ENCODE data around the gene ETV6.
"Not testable (repeated sequence)": the region's sequence is repeated elsewhere in the genome, so short reads cannot be mapped to it uniquely, and the experiment has no call there.

ETV6 gene

GRCh38 chr12:11672256-11673191 lies 23.1 kb downstream of the ETV6 start:
- no peak for DNase-seq

DNA sequence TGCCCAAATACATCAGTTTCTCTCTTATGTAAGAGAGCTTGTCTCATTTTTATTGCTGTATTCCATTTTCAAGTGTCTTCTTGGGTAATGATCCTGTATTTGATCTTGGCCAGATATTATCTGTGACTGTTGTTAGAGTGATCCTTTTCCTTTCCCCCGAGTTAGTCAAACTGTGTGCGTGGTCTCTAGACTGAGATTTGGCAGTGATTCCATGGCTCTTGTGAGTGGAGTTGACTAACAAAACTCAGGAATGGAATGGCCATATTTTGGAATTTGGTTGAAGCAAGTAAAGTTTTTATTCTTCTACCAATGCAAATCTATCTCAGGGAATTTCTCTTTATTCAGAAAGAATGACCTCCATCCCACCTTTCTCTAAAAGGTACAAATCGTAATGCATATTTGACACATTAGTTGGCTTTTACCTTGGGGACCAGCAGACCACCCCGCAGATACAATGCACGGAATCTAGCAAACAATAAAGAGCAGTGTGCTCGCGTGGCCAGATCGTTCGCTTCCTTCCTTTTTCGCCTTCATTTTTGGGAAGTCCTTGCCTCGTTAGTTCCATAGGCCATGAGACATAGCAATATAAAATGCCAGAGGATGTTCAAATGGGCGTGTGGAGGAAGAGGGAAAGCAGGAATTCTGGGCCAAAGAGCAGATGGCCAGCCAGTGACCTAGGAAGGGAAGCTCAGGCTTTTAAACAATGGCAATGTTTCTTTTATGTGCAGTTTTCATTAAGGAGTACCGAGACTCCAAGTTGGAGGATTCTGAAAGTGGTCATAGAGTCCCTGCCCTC lies 24.4 kb downstream of the ETV6 start:
- no peak for DNase-seq

GRCh38 chr12:11674894-11675390 lies 25.5 kb downstream of the ETV6 start:
- DNase-seq, result no peak

GRCh38 chr12:11676052-11676451 lies 26.6 kb downstream of the ETV6 start:
- no peak for DNase-seq

DNA sequence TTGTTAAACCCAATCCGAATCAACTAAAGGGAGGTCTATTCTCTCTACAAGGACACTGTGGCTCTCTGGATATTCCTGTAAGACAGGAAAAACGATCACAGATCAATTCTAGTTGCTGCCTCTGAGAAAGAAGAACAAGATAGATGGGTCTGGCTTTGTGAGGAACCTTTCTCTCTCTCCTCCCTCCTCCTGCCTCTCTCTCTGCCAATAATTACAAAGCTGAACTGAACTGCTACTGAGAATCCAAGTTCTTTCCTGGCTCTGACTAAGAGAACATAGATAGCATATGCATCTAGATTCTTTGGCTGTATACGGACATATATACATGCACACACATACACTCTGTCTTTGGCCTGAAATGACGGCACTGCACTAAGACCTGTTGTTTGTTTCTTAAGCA lies 27.6 kb downstream of the ETV6 start:
- no peak for DNase-seq

GRCh38 chr12:11677752-11678151 lies 28.3 kb downstream of the ETV6 start:
- DNase-seq, result no peak

DNA sequence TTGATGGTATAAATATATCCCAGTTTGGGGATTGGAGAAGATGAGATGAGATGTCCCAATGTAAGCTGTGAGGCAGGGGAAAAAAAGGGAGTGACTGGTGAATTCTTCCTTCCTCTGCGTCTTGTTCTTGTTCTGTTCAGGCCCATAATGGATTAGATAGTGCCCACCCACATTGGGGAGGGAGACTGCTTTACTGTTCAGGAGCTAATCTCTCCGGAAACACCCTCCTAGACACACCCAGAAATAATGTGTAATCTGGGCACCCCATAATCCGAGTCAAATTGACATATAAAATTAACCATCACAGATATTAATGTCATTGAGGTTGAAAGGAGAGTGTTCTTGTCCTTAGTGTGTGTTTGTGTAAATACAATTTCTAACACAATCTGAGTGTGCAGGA lies 29.3 kb downstream of the ETV6 start:
- DNase-seq, result no peak

DNA sequence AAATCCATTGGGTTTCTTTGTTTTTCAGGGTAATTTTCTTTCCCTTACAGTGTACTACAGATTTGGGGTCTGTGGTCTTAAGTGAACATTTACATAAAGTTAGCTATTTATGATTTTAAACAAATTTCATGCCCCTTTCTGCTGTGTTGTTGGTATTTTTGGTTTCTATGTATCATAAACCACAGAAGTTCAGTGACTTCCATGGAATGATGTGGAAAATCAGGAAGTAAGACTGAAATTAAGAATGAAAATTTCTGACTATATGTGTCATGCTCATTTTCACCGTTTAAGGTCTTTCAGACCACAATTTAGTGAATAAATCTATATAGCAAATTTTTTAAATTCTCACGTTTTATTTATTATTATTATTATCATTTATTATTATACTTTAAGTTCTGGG lies 31.7 kb downstream of the ETV6 start:
- no peak for DNase-seq

DNA sequence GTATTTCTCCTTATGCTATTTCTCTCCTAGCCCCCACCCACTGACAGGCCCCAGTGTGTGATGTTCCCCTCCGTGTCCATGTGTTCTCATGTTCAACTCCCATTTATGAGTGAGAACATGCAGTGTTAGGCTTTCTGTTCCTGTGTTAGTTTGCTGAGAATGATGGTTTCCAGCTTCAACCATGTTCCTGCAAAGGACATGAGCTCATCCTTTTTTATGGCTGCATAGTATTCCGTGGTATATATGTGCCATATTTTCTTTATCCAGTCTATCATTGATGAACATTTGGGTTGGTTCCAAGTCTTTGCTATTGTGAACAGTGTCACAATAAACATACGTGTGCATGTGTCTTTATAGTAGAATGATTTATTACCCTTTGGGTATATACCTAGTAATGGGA lies 32.2 kb downstream of the ETV6 start:
- not testable (repeated sequence) for DNase-seq

GRCh38 chr12:11684393-11684792 lies 34.9 kb downstream of the ETV6 start:
- DNase-seq, result no peak

- DNase-seq, result no peak
These were observed 35.3 kb downstream of the ETV6 start for GRCh38 chr12:11684811-11685210.

GRCh38 chr12:11685316-11685715 lies 35.8 kb downstream of the ETV6 start:
- DNase-seq, result no peak

GRCh38 chr12:11685716-11686115 lies 36.2 kb downstream of the ETV6 start:
- DNase-seq, result no peak

DNA sequence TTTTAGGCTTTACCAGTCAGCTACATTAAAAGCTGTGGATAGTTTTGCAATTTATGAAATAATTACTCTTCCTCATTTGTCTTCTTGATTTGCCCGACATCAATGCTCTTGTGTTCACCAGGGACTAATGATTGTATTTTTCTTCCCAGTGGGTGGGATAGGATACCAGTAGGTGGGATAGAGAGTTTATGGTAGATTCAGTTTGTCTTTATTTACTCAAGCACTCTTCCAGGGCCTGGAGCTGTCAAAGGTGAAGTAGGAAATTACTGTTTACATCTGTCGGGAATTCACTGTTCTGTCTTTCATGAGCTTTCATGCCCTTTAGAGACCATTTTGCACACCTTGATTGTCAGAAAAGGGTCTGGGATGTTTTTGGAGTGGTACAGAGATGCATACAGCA lies 36.6 kb downstream of the ETV6 start:
- peak; percentile 71 for DNase-seq

GRCh38 chr12:11687528-11687927 lies 38.1 kb downstream of the ETV6 start:
- DNase-seq, result no peak

DNA sequence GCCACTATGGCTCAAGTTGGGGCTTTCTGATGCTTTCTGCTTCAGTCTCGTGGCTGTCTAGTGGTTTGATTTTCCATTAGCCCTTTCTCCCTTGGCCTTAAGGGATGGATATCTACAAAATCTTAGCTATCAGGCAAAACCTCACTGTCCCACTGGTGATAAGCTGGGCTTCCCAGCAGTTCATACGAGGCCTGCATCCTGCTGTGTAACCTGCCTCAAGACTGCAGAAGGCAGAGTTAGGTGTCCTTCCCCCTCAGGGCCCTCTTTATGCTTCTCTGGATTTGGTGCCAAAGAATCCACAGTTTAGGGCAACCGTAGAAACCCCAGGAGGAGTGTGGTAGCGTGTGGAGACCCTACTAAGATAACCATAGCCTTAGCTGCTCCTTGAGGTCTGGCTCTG lies 38.9 kb downstream of the ETV6 start:
- no peak for DNase-seq

DNA sequence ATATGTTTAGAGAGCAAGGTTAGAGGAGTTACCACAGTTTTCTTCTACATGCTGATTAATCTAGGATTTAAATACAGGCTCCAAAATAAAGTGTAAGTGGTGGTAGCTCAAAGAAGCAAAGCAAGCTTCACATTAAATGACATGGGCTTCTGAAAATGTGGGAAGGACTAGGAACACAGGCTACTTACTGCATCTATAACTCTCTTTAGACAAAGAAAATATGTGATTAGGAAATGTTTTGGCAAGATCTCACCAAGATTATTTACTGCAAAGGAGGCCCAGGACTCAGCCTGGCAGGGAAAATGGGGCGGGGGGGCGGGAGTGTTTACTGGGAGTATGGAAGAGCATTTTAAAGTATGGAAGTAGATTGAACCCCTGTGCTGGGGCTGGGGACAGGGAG lies 39.4 kb downstream of the ETV6 start:
- DNase-seq, result no peak

DNA sequence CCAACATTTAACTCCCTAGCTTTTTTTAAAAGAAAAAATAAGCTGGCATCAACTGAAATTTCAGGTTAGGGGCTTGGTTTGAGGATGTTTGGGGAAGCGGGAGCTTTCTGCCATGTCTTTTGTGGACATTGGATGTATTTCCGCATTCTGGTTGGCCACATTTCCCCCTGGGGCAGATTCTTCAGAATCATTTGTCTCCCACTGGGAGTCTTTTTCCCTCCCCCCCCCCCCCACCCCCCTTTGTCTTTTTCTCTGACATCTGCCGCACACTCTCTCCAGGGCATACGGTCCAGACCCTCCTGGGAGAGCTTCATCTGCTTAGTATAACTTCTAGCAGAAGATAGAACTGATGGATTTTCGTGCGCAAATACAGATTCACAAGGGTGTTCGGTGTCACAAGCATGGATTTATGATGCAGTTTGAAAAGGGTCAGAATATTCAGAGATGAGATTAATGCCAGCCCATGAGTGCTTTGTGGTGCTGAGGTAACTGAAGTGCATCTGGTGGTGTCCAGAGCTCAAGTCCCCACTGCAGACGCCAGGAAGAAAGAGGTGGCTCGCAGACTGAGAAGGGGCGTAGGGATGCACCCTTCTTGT lies 40.2 kb downstream of the ETV6 start:
- no peak for DNase-seq

DNA sequence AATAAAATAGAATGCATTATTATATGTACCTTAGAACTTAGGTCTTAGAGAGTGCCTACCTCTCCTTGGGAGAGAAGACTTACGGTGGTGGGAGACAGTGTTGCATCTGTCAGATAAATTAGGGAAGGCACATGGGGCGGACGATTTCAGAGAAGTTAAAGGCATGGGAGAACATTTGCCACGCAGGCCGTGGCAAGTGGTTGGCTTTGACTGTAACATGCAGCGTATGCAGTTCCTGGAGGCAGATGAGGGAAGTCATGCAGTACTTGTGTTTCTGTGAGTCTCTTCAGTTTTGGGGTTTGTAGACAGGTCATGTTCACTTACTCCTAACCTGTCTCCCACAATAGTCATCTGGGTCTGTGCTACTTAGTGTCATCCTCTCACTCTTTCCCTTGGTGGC lies 43.6 kb downstream of the ETV6 start:
- no peak for DNase-seq

DNA sequence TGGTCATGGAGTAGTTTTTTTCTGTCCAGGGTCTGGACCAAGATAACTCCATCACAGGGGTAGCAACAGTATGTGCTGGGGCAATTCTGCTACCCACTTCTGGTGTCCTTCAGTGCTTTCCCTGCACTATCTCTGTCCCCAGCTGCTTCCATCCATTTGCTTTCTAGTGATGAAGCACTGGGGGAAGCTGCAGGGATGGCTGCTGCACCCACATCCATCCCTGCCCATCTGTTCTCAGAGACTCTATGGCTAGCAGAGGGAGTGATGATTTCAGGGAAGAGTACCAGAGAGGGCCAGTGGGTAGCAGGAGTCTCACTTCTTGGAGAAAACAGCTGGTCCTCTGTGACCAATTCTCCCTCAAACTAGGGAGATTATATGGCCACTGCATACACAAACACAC lies 44.1 kb downstream of the ETV6 start:
- DNase-seq, result no peak

DNA sequence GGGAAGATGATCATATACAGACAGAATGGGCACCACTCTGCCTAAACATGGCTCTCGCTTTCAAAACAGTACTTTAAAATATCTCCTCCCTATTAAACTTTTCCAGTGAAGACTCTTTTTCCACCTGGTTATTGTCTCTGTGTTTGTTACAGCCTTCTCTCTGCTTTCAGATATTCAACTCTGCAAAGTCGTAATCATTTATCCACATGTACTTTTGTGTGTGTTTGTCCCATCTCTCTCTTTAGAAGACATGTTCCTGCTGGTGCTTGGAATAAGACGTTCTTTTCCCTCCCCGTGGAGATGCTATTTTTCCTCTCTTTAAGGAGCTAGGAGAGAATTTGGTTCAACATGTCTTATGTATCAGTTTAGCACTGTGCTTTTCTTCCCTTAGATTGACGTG lies 45.1 kb downstream of the ETV6 start:
- no peak for DNase-seq

DNA sequence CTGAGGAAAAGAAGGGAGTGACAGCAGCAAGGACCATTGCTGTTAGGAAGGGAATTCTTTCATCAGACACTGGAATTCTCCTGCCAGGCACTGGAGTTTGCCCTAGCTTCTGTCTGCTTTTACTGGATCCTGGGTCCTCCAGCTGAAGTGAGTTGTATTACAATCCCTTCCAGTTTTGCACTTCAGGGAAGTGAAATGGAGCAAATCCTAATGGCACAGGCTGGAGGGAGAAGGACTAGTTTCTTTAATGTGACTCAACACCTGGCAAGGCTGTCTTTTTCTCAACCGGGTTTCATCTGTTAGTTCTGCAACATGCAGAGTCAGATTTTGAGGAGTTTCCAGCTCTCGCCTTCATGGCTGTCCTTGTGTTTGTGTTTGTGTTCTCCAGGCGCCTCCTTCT lies 45.8 kb downstream of the ETV6 start:
- DNase-seq, result no peak

DNA sequence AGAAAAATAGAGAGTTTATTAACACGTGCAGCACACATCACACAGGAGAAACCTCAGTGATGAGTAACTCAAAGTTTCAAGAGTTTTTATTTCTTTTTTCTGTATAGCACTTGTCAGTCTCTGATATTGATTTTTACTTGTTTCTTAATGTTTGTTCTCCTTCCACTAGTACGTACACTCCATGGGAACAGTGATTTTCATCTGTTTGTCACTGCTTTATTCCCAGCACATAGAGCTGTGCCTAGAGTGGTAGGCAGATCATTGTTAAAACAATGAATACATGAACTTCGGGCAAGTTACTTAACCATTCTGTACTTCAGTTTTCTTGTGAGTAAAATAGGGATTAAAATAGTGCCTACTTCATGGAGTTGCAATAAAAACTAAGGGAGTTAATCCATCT lies 46.6 kb downstream of the ETV6 start:
- no peak for DNase-seq

DNA sequence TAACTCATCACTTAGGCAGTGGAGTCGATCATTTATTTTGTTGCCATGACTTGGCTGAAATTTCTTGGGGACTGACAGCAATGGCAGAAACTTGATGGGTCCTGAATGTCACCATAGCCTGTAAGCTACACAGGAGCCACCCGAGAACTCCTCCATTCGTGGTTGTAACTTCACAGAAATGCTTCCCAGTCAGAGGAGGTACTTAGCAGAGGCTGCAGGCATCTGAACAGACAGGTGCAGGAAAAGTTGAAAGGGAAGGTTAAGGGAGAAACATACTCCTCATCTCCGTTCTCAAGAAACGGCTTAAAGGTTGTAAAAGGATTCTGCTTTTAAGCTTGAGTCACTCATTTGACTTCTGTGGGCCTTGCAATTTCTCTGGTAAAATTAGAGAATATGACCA lies 47.7 kb downstream of the ETV6 start:
- DNase-seq, result no peak
